ENCODE measurements around the gene NEURL3. TPM values are rescaled to one million over a fixed set of nuclear protein-coding genes. Genes with fewer than 3 reads are reported as not detected.

NEURL3 gene
- total RNA-seq, 1 donor from 2014 or later: not detected

DNA sequence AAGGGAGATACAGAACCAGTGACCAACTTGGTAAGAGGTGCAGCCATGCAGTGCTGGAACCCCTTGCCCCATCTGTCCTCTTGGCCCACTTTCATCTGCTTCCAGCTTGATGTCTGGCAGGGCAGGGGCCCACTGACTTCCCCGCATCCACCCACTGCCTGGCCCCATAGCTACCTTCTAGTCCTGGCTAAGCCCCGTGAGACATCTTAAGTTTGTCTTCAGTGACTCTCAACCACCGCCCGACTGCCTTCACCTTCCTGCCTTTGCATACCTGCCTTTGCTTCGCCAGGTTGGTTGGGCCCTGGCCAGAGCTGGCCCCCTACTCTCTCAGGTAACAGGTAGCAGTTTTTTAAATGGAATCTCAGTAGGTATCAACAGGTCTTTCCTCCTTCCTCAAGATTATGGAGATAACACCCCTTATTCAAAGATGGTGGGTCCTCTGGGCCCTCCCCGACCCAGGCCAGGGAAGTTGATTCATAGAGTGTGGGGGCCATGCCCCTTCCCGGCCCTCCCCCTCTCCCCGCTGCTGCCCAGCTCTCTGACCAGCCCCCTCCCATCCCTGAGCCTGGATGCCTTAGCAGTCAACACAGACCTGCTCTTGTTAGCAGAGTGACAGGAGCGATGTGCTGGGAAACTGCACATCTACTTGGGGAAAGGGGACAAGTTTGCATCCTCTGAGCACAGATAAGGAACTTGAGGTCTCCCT lies 34.2 kb upstream of the NEURL3 start:
- Mint-ChIP-seq H3K9me3 (peaks cover under 1% of the 10 kb centered on the region), H3K4me1 (peaks cover 21% of the 10 kb centered on the region), H3K4me3 (peak overlapping the region; percentile 92), H3K36me3 (peaks cover 5% of the 10 kb centered on the region), H3K27me3 (ENCODE audit: insufficient read depth, low read depth) (peaks cover 9% of the 10 kb centered on the region), H3K27ac (peak overlapping the region; percentile 46)
- Histone ChIP-seq H3K9ac (no peak overlapping the region), H3F3A (ENCODE audit: low read depth) (peaks cover 31% of the 10 kb centered on the region), H2AFZ (replicated peaks) (no peak overlapping the region), H3K4me2 (peak overlapping the region; percentile 94), H3K36me3 (no peaks in the 10 kb centered on the region), H3K4me3 (no peak overlapping the region), H4K20me1 (ENCODE audit: low read depth) (peaks cover 26% of the 10 kb centered on the region), H3K4me1 (peaks cover 30% of the 10 kb centered on the region), H3K27me3 (peaks cover 61% of the 10 kb centered on the region), H3K27ac (no peak overlapping the region), H3K9me3 (ENCODE audit: low read depth) (no peaks in the 10 kb centered on the region), H3K79me2 (ENCODE audit: low read depth) (no peaks in the 10 kb centered on the region)
- DNase-seq (ENCODE audit: low spot score): no peak
- TF ChIP-seq EZH2 (IDR thresholded peaks at IDR 0.05) (no peak), EZH2phosphoT487 (IDR thresholded peaks at IDR 0.05) (no peak)
- TF ChIP-seq, protein P1, sequence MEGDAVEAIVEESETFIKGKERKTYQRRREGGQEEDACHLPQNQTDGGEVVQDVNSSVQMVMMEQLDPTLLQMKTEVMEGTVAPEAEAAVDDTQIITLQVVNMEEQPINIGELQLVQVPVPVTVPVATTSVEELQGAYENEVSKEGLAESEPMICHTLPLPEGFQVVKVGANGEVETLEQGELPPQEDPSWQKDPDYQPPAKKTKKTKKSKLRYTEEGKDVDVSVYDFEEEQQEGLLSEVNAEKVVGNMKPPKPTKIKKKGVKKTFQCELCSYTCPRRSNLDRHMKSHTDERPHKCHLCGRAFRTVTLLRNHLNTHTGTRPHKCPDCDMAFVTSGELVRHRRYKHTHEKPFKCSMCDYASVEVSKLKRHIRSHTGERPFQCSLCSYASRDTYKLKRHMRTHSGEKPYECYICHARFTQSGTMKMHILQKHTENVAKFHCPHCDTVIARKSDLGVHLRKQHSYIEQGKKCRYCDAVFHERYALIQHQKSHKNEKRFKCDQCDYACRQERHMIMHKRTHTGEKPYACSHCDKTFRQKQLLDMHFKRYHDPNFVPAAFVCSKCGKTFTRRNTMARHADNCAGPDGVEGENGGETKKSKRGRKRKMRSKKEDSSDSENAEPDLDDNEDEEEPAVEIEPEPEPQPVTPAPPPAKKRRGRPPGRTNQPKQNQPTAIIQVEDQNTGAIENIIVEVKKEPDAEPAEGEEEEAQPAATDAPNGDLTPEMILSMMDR (IDR thresholded peaks at IDR 0.05): no peak

DNA sequence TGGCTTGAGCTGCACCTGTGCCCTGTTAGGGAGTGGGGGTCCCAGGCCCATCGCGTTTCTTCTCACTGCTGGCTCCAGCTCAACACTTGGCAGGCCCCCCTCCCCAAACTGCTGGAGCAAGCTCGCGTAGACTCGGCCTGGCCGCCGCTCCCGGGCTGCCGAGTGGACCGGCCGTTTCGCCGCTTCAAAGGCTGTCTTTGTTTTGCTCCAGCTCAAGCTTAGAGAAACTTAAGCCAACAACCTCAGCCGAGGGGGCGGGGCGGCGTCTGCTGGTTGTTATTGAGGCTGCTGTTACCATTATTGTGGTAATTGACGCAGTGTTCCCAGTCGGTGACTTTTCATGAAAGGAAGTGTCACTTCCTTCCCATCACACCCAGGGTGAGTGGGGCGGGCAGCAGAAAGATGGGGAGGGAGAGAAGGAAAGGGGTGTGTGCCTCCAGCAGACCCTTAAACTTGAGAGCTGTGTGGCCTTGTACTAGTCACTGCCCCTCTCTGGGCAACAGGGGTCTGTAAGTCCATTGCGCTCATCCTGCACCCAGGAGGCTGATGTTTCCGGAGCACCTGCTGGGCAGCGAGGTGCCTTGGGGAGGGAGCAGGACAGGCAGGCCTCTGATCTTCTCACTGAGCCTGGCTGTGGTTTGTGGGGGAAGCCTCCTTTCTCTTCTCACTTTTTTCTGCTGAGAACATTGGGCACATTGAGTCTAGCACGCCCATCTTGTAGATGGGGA lies 33.5 kb upstream of the NEURL3 start:
- Mint-ChIP-seq H3K27me3 (ENCODE audit: insufficient read depth, low read depth) (peaks cover 9% of the 10 kb centered on the region), H3K4me1 (peaks cover 21% of the 10 kb centered on the region), H3K4me3 (peak overlapping the region; percentile 92), H3K27ac (peak overlapping the region; percentile 25), H3K9me3 (no peaks in the 10 kb centered on the region), H3K36me3 (peaks cover 4% of the 10 kb centered on the region)
- H3K36me3 ChIP-seq: no peaks in the 10 kb centered on the region
- H3K4me1 ChIP-seq: peaks cover 30% of the 10 kb centered on the region
- H3K27ac ChIP-seq: no peak overlapping the region
- TF ChIP-seq EZH2 (IDR thresholded peaks at IDR 0.05) (no peak), EZH2phosphoT487 (IDR thresholded peaks at IDR 0.05) (no peak)
- TF ChIP-seq, protein P1 (IDR thresholded peaks at IDR 0.05): no peak
- H3K79me2 ChIP-seq (ENCODE audit: low read depth): no peaks in the 10 kb centered on the region
- H2AFZ ChIP-seq (replicated peaks): no peak overlapping the region
- no peak overlapping the region for H3K9ac ChIP-seq
- H3K9me3 ChIP-seq (ENCODE audit: low read depth): no peaks in the 10 kb centered on the region
- peaks cover 31% of the 10 kb centered on the region for H3F3A ChIP-seq (ENCODE audit: low read depth)
- H3K27me3 ChIP-seq: peaks cover 61% of the 10 kb centered on the region
- H3K4me3 ChIP-seq: peak overlapping the region; percentile 74
- peak; percentile 95 for DNase-seq (ENCODE audit: low spot score)
- H3K4me2 ChIP-seq: peak overlapping the region; percentile 94
- peaks cover 26% of the 10 kb centered on the region for H4K20me1 ChIP-seq (ENCODE audit: low read depth)

DNA sequence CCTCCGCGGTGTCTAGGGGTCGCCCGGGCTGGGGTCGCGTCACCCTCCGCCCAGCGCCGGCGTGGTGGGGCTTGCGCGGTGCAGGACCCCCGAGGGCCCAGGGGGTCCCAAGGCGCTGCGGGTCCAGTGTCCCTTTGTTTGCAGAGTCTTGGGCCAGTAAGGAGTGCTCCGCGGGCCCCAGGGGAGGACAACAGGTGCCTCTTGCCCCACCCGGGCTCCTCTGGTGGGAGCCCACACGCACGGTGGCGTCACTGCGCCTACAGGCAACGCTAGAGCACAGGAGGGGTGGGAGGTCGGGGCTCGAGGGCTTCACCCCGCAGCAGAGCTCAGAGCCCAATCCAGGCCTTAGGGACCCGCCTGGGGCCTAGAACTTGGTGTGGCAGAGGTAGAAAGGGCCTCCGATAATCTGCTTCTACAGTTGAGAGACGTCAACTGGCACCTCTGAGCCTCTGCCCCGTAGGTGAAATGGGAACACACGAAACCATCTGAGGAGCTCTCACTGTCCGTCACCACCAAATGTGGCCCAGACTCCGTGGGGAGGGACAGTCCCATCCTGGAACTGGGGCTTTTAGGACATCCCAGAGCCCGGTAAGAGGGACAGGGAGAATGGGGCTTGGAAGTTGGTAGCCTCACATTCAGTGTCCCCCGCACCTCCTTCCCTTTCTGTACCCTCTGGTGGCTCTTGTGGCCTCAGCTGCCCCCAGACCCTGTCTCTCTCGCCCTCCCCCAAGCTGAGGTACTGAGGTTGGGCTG lies 32.8 kb upstream of the NEURL3 start:
- H3K9me3 ChIP-seq (ENCODE audit: low read depth): no peaks in the 10 kb centered on the region
- H3K9ac ChIP-seq: no peak overlapping the region
- H3K27me3 Mint-ChIP-seq (ENCODE audit: insufficient read depth, low read depth): peaks cover 9% of the 10 kb centered on the region
- H3K4me3 Mint-ChIP-seq: peak overlapping the region; percentile 92
- peaks cover 26% of the 10 kb centered on the region for H4K20me1 ChIP-seq (ENCODE audit: low read depth)
- peak; percentile 49 for DNase-seq (ENCODE audit: low spot score)
- no peaks in the 10 kb centered on the region for H3K36me3 ChIP-seq
- H3K4me2 ChIP-seq: peak overlapping the region; percentile 94
- H3K4me1 ChIP-seq: peaks cover 30% of the 10 kb centered on the region
- H3K79me2 ChIP-seq (ENCODE audit: low read depth): no peaks in the 10 kb centered on the region
- no peaks in the 10 kb centered on the region for H3K36me3 Mint-ChIP-seq
- peaks cover 31% of the 10 kb centered on the region for H3F3A ChIP-seq (ENCODE audit: low read depth)
- H3K4me3 ChIP-seq: peak overlapping the region; percentile 74
- peaks cover 61% of the 10 kb centered on the region for H3K27me3 ChIP-seq
- no peak overlapping the region for H3K27ac ChIP-seq
- H3K27ac Mint-ChIP-seq: peak overlapping the region; percentile 25
- no peaks in the 10 kb centered on the region for H3K9me3 Mint-ChIP-seq
- H3K4me1 Mint-ChIP-seq: peaks cover 21% of the 10 kb centered on the region
- peak overlapping the region; percentile 82 for H2AFZ ChIP-seq (replicated peaks)
- TF ChIP-seq, protein P1 (IDR thresholded peaks at IDR 0.05): no peak
- TF ChIP-seq EZH2phosphoT487 (IDR thresholded peaks at IDR 0.05) (peak; percentile 67), EZH2 (IDR thresholded peaks at IDR 0.05) (peak; percentile 93)
